ENCODE measurements around the gene SNX5.

DNA sequence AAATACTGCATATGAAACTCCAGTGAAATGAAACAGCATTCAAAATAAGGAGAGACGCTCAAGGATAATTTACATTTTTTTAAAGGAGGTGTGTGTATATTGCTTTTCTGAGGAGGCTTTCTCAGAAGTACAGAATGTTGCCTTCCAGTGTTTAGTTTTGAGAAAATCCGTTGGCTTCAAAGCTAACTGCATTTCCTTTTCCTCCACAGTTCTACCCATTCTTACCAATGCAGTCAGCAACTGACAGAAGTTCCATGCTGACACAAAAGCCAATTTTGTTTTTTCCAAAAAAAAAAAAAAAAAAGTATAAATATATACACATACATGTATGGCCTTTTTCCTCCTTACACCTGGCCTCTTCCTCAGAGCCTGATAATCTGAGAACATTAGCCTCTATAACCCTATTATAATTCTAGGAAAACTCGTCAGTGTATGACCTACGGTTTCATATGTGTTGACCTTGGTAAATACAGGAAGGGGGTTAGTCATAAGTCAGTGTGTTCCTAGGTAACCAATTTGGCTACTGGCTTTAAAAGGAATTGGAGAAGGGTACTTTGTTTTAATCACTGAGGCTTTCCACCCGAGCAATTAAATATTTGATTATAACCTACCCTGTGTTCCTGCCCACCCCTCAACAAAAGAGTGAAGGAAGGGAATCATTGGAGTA, 24.4 kb upstream of the SNX5 start:
- no peak for TF ChIP-seq CTCF (IDR thresholded peaks at IDR 0.05; ENCODE audit: low read depth, low read length)
- TF ChIP-seq EZH2phosphoT487 (IDR thresholded peaks at IDR 0.05; ENCODE audit: low read depth): no peak
